Measurements from ENCODE around the gene AP1G1. TPM values are rescaled to one million over a fixed set of nuclear protein-coding genes. Genes with fewer than 3 reads are reported as not detected.

Gene AP1G1
- total and polyA plus RNA-seq, 10 of the 15 experiments (the other 5 are each of a cell fraction or from before 2014, with no cell fraction given), result 5.9 to 83.7 (median 47.8) TPM

- TF ChIP-seq CUX1 (IDR thresholded peaks at IDR 0.05; ENCODE audit: insufficient replicate concordance, low read depth, low read length) (no peak), NFYA (IDR thresholded peaks at IDR 0.05; ENCODE audit: borderline replicate concordance, low read depth, low read length) (no peak), IKZF1 (conservative IDR thresholded peaks at IDR 0.05) (peak; percentile 76), EZH2 (IDR thresholded peaks at IDR 0.05; ENCODE audit: borderline replicate concordance, control insufficient read depth, low read depth, low read length) (no peak), NFYB (IDR thresholded peaks at IDR 0.05; ENCODE audit: insufficient read depth, low read depth, low read length) (no peak), NR2C1 (IDR thresholded peaks at IDR 0.05) (0 out of 2 replicates have a peak, but pooled peaks have one; percentile 20), YBX1 (IDR thresholded peaks at IDR 0.05) (no peak), JUND (IDR thresholded peaks at IDR 0.05; ENCODE audit: low read depth, low read length) (no peak), ZNF24 (IDR thresholded peaks at IDR 0.05) (no peak), SREBF1 (IDR thresholded peaks at IDR 0.05; ENCODE audit: low read length) (no peak), EED (IDR thresholded peaks at IDR 0.05; ENCODE audit: low read depth) (peak; percentile 61), ASH2L (IDR thresholded peaks at IDR 0.05; ENCODE audit: borderline replicate concordance, low read depth) (no peak), ATF7 (IDR thresholded peaks at IDR 0.05; ENCODE audit: low read depth) (peak; percentile 49; the same call in 1 of the 2 replicates), ZBTB4 (CRISPR knock-in tag; IDR thresholded peaks at IDR 0.05) (no peak), SUZ12 (IDR thresholded peaks at IDR 0.05; ENCODE audit: unreplicated experiment) (no peak), WRNIP1 (IDR thresholded peaks at IDR 0.05; ENCODE audit: borderline replicate concordance, low read depth, low read length) (no peak), NFXL1 (IDR thresholded peaks at IDR 0.05; ENCODE audit: borderline replicate concordance) (no peak), TBL1XR1 (IDR thresholded peaks at IDR 0.05; ENCODE audit: low read depth, low read length) (no peak), RCOR1 (conservative IDR thresholded peaks at IDR 0.05; ENCODE audit: low read depth, low read length) (no peak), ZBTB33 (IDR thresholded peaks at IDR 0.05) (no peak), MTA3 (IDR thresholded peaks at IDR 0.05; ENCODE audit: borderline replicate concordance, low read length) (no peak), POLR2AphosphoS5 (IDR thresholded peaks at IDR 0.05; ENCODE audit: low read length) (no peak), SMAD5 (IDR thresholded peaks at IDR 0.05; ENCODE audit: low read depth) (no peak)
These were observed 44.8 kb upstream of the AP1G1 start (continued) for GRCh38 chr16:71853413-71853812.
